ENCODE data around the gene PTPN12.

DNA sequence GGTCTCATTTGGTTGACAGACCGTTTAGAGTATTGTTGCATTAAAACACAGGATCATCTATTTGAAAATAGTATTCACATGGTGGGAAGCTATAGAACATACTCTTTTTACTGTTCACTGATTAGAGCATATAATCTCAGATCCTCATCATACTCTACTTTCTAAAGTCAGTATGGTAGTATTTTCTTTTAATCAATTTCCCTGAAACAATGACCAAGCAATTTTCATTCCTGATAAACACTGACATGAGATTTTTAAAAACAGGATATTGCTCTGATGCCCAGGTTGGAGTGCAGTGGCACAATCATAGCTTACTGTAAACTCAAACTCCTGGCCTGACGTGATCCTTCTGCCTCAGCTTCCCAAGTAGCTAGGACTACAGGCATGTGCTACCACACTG is 63.9 kb downstream of the PTPN12 start:
- TF ChIP-seq, protein P1, sequence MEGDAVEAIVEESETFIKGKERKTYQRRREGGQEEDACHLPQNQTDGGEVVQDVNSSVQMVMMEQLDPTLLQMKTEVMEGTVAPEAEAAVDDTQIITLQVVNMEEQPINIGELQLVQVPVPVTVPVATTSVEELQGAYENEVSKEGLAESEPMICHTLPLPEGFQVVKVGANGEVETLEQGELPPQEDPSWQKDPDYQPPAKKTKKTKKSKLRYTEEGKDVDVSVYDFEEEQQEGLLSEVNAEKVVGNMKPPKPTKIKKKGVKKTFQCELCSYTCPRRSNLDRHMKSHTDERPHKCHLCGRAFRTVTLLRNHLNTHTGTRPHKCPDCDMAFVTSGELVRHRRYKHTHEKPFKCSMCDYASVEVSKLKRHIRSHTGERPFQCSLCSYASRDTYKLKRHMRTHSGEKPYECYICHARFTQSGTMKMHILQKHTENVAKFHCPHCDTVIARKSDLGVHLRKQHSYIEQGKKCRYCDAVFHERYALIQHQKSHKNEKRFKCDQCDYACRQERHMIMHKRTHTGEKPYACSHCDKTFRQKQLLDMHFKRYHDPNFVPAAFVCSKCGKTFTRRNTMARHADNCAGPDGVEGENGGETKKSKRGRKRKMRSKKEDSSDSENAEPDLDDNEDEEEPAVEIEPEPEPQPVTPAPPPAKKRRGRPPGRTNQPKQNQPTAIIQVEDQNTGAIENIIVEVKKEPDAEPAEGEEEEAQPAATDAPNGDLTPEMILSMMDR (IDR thresholded peaks at IDR 0.05), result no peak
- TF ChIP-seq, protein P2, sequence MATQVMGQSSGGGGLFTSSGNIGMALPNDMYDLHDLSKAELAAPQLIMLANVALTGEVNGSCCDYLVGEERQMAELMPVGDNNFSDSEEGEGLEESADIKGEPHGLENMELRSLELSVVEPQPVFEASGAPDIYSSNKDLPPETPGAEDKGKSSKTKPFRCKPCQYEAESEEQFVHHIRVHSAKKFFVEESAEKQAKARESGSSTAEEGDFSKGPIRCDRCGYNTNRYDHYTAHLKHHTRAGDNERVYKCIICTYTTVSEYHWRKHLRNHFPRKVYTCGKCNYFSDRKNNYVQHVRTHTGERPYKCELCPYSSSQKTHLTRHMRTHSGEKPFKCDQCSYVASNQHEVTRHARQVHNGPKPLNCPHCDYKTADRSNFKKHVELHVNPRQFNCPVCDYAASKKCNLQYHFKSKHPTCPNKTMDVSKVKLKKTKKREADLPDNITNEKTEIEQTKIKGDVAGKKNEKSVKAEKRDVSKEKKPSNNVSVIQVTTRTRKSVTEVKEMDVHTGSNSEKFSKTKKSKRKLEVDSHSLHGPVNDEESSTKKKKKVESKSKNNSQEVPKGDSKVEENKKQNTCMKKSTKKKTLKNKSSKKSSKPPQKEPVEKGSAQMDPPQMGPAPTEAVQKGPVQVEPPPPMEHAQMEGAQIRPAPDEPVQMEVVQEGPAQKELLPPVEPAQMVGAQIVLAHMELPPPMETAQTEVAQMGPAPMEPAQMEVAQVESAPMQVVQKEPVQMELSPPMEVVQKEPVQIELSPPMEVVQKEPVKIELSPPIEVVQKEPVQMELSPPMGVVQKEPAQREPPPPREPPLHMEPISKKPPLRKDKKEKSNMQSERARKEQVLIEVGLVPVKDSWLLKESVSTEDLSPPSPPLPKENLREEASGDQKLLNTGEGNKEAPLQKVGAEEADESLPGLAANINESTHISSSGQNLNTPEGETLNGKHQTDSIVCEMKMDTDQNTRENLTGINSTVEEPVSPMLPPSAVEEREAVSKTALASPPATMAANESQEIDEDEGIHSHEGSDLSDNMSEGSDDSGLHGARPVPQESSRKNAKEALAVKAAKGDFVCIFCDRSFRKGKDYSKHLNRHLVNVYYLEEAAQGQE (IDR thresholded peaks at IDR 0.05; ENCODE audit: insufficient read depth in 1 of 2, low read depth in 2 of 2, low read length in 1 of 2), result no peak

All from Panc1 (cell line).